ENCODE measurements around the gene ECE1.

The ECE1 gene

DNA sequence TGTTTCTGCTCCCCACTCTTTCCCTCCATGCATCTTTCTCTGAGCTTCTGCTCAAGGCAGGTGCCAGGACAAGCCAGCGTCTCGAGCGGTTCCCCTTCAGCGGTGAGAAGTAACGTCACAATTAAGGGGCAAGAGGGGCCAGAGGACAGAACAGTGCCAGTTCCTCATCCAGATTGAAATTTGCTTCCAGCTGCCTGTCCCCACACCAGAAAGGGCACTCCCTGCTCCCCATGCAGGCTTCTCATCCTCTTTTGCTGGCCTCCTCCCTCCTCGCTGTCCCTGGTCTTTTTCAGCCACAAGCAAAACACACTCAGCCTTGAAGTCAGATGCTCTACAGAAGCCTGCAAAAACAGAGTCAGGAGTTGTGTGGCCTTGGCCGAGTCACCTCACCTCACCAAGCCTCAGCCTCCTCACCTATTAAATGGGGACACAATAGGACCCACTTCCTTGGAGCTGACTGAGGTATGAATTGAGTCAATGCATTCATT, 35.0 kb upstream of the ECE1 start:
- DNase-seq, result peak; percentile 43

DNA sequence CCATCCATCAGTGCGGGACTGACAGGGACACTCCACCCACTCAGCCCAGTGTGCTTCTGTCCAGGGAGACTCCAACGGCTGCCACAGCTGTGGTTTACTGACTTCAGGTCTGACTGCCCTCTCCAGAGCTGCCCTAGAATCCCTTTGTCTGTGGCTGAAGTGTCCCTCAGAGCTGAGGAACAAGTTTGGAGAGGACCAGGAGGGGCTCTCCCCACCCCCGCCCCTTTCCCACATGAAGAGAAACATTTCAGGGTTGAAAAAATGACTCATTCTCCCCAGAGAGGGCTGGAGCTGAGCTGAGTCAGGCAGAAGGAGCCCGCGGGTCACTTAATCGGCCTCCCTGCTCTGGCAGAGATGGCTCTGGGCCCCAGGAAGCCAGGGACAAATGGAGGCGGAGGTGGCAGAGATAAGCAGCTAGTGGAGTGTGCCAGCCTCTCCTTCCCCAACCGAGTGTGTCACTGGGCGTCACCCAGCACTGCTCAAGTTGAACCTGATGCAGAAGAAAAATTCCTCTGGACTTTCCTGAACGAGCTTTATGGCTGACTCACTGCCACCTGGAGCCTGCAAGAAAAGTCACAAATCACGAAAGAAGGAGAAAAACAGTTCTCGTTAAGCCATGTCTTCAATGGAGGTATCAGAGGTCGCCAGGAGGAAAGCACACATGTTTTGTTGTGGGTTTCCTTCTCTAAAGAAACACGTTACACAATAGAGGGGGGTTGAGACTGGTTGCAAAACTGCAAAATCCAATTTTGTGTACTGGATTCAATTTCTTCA, 34.3 kb upstream of the ECE1 start:
- peak; percentile 67 to 87 for DNase-seq

DNA sequence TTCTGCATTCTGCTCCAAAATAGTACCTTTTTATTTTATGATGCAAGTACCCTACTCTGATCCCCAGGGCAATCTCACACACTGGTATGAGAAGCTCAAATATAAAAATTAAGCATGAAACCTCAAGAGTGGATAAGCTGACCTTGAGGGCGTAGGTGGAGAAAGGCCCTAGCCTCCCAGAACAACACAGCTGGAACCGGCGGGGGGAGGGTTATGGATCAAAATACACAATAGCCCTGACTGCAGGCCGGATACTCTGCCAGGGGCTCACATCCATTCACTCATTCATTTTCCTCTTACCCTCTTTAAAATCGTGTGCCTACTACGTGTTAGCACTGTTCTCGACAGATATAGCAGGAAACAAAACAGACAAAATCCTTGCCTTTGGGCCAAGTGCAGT, 32.8 kb upstream of the ECE1 start:
- DNase-seq, result no peak

DNA sequence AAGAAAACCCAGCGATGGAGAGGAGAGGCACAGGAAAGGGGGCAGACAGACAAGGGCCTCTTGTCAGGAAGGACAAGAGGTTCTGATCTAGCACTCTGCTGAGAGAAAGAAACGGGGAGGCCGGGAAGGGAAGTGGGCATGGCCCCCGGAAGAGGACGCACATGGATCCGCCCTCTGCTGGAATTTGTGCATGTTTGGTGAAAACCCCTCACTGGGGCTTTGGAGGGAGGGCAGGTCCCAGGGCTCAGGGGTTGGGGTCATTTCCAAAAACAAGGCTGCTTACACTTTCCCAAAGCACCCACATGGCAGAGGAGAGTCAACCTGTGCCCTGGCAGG, 32.4 kb upstream of the ECE1 start:
- DNase-seq, result no peak

DNA sequence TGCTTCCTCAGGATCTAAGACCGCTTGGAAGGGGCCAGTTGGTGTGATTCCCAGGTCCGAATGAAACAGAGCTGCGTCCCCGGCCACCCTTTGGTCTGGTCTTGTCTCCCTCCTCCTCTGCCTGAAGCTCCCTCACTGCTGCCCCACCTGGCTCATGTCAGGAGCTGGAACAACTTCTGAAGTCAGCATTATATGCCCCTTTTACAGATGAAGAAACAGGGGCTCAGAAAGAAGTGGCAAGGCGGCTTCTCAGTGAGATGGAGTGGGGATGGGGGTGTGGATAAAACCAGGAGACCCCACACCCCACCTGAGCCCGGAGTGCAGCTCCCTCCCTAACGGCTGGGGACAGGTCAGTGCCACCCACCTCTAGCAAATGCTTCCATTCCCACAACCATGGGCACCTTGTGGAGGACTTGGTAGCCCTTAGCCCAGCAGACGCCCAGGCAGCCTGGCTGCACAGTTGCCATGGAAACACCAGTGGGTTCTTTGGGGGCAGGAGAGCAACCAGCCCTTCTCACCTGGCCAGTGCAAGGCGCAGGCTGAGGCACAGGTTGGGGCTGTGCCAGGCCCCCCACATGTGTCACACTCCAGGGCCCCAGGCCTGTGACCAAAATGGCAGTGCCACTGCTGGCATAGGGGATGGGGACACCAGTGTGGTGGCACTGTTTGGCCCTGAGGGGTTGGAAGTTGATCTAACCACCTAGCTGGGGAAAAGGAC, 31.9 kb upstream of the ECE1 start:
- no peak for DNase-seq

DNA sequence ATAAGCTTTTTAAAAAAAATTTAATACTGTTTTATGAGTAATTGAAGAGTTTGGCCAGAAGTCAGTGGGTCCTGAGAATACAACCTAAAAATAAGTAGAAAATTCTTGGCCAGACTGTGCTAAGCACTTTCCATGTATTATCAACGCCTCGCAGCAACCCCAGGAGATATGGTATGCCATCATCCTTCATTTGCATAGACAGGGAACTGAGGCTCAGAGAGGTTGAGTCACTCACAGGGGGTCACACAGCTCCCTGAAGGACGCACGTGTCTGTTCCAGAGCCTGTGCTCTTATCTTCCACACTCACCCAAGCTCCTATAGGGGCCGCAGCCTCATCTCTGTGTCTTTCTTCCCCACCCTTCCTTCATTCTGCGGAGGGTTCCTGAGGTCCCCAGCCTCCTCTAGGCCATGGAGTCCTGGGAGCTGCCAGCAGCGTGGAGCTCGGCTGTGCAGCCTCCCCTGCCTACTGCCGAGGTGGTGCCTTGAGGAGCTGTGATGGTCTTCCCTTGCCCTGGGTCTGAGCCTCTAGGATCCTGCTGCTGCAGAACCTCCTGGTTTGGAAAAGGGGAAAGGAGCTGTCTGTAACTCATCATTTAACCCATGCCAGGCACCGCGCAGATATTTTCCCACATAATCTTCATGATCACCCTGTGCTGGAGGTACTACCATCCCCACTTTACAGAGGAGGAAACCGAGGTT, 30.3 kb upstream of the ECE1 start:
- no peak for DNase-seq

DNA sequence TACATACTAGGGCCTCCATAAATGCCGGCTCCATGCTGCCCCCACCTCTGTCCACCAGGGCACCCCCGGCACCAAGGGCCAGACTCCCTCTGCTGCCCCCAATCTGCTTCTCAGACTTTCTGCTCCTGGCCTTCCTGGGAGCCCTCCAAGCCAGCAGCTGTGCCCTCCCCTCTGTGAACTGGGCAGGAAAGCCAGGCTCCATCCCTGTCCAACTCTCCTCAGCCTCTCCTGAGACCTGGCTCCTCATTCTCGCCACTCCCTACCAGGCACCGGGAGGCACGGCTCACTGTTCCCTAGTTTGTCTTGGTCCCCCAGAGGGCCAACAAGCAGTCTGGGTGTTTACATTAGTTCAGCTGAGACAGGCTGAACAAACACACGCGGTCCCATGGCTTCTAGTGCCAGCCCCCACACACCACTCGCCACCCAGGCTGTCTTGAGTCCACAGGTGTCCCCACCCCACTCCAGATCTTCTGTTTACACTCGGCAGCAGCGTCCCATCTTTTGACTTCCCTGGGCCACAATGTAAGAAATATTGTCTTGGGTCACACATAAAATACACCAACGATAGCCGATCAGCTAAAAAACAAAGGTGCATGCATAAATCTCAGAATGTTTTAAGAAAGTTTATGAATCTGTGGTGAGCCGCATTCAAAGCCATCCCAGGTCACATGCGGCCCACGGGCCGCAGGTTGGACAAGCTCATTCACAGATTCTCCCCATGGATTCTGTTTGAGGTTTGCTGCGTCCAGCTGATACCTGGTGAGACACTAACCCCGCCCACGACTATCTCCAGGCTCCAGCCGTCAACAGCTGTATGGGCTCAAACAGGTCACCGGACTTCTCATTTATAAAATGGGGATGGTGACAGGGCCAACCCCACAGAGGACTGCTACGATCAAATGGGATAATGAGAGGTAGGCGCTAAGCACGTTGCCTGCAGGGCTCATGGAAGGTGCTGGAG, 29.5 kb upstream of the ECE1 start:
- no peak for DNase-seq

DNA sequence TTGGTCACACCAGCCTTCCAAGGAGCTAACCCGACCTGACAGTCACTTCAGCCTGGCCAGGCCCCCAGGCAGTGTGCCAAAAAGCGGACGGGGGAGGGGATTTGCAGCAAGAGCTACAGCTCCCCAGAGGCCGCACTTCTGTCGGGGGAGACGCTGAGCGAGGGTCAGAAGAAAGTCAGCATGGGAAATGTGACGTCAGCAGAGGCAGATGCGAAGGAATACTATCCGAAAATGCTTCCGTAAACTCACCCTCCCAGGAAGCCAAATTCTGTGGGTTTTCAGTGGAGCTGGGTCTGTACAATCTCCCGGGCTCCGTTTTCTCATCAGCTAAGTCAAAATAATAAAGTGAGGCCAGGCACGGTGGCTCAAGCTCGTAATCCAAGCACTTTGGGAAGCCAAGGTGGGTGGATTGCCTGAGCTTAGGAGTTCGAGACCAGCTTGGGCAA, 28.5 kb upstream of the ECE1 start:
- DNase-seq, result no peak

DNA sequence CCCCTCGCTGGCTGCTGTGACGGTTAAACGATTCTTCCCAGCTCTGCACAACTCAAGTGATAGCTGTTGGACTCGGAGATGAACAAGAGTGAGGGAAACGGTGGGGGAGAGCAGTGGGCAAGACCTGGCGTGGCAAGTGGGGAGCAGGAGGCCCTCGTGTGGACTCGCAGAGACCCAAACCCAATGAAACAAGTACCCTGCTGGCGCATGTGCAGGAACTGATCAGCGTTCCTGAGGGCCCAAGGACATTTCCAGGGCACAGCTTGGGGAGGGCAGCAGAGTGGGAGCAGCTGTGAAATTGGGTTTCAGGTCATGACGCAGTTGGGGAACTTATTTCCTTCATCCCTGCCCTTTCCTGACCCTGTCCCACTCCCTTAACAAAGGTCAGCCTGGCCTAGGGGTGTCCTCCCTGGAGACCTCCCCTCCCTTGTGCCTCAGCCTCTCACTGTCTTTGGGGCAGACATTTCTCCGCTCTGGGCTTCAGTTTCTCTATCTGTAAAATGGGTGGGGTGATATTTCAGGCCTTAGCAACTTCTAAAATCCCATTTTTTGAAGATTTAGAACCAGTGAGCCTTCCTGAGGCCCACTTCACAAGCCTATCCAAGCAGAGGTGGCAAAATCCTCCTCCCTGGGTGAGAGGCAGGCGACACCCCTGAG, 27.9 kb upstream of the ECE1 start:
- DNase-seq, result no peak

DNA sequence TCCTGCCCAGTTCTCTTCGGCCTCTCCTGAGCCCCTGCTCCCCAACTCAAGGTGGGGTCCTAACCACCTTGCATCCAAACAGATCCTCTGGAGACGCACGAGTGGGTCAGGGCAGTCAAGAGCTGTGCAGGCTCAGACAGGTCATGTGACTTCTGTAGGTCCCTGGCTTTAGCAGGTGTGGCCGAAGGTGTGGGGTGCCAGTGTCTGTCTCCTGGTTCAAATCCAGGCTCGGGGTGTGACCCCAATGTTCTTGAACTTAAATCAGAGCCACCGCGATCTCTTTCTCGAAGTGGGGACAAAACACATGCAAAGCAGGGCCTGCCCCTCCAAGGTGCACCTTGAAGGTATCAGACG, 27.4 kb upstream of the ECE1 start:
- no peak for DNase-seq

DNA sequence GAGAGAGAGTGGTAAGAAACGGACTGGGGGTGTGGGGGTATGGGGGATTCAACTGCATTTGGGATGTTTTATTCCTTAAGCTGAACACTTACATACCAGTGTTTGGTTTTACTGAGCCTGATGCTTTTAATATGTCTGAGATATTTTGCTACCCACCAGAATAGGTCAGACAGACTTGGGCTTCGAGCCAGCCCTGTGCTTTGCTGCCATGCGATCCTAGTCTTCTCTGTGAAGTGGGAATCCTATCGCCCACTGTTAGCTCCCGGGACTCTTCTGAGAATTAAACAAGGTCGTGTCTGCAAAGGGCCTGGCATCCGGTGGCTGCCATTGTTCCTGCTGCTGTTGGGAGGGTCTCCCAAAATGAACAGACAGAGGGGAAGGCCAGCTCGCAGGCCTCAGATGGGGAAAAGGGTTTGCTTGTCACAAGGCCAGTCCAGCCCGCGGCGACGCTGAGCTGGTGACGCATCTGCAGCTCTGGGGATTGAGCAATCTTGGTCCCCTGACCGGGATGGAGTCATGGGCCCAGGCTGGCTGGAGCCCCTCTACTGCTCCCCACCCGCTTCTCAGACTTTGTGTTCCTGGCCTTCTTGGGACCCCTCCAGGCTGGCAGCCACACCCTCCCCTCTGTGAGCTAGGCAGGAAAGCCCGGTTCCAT, 26.9 kb upstream of the ECE1 start:
- peak; percentile 78 to 90 for DNase-seq

DNA sequence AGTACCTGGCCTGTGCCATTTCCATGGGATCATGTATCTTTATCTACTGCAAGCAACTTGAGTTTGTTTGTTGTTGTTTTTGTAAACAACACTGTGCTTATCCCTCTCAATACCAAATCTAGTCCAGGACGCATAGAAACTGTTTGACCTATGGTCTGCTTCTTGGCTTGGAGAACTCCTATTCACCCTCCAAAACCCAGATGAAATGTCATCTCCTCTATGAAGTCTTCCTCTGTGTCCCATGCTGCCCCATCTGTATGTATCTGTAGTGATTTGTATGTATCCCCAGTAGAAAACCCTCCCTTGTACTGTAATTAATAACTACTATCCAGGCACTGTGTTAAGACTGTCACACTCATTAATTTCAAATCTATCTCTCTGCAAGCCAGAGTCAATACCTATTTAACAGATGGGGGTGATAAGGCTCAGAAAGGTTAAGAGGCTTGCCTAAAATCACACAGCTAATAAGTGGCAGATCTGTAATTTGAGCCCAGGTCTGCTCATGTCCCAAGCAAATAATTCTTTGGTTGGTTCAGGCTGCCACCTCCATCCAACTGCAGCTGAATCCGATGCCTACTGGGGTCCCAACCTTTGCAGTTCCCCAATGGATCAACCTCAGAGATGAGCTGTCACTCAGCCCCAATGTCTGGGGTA, 24.6 kb upstream of the ECE1 start:
- no peak for DNase-seq

DNA sequence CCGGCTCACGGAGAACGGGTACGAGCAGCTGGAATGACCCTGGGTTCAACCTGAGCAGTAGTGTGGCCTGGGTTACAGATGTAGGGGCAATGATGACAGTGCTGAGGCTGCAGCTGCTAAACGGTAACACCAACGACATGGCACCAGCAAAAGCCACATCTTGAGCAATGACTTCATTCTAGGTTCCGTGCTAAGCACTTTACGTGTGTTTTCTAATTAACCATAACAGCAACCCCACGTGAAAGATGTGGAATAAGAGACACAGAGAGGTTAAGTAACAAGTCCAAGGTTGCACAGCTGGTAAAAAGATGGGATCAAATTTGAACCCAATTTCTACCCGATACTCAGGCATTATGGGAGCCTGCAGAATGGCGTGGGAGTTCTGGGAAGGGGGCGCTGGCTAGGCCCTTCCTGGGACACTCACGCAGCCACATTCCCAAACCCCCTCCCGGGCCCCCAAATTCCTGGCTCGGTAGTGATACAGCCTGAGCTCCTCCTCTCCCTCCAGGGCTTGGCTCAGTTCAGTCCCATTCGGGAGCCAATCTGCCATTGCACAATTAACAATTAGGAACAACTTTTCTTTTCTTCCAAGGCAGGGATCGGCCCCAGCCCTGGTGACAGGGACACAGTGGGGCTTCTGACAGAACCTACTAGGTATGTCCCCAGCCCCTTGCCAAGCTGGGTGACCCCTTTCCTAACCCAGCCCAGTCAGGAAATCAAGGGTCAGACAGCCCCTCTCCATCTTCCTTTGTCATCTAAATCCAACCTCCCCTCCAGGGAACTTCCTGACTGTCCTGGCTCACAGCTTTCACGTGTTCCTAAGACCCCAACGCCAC, 23.8 kb upstream of the ECE1 start:
- DNase-seq, result no peak

DNA sequence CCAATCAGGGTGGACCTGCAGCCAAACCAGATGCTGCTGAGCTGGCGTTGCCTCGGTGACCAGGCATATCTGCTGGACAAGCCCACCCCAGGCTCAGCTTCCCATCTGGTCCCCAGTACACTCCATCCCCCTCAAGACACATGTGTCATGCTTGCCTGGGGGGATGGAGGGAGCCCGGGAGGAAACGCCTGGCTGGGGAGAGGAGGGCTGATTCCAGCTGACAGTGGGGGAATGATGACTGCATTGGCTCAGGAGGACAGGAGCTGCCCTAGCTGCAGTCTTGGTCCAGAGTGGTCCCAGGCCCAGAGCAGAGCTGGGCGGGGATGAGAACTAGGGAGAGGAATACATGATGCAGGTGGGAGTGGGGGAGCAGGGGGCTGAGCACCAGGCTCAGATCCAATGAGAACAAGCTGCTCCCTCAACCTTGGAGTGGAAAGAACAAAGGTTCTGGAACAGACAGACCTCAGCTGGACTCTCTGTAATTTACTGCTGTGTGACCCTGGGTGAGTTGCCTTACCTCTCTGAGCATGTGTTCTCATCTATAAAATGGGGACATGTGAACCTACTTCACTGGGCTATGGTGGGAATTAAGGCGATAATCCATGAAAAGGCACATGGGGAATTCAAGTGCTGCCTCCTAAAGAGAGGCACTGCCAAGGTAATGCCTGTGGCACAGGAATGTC, 23.1 kb upstream of the ECE1 start:
- no peak for DNase-seq

DNA sequence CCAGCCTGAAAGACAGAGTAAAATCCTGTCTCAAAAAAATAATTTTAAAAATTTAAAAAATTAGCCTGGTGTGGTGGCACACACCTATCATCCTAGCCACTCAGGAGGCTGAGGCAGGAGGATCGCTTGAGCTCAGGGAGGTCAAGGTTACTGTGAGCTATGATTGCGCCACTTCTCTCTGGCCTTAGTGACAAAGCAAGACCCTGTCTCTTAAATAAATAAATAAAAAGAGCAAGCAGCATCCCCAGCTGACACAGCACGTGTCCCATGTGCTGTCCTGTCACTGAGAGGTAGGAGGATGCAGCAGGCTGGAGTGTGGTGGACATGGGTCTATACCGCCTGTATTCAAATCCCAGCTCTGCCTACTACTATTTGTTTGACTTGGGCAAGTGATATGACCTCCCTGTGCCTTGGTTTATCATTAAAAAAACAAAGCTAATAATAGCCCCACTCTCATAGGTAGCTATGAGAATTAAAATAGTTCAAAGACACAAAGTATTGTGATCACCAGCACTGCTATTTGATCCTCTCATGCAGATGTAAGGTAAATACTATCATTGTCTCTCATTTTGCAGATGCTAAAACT, 22.2 kb upstream of the ECE1 start:
- DNase-seq, result no peak

DNA sequence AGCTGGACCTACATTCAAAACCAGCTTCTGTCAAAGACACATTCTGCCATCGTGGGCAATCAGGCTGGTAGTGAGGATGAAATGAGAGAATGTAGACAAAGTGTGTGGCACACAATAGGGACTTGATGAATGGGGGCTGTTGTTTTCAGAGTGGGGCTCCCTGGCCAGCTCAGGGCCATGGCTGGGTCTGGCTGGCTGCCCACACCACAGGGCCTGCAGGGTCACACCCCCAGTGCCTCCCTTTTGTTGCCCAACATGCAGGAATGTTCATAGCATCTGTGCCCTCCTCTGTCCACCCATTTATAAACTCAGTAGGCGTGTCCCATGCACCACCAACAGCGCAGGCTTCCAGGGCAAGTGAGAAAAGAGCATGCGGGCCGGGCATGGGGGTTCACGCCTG, 20.8 kb upstream of the ECE1 start:
- no peak for DNase-seq

DNA sequence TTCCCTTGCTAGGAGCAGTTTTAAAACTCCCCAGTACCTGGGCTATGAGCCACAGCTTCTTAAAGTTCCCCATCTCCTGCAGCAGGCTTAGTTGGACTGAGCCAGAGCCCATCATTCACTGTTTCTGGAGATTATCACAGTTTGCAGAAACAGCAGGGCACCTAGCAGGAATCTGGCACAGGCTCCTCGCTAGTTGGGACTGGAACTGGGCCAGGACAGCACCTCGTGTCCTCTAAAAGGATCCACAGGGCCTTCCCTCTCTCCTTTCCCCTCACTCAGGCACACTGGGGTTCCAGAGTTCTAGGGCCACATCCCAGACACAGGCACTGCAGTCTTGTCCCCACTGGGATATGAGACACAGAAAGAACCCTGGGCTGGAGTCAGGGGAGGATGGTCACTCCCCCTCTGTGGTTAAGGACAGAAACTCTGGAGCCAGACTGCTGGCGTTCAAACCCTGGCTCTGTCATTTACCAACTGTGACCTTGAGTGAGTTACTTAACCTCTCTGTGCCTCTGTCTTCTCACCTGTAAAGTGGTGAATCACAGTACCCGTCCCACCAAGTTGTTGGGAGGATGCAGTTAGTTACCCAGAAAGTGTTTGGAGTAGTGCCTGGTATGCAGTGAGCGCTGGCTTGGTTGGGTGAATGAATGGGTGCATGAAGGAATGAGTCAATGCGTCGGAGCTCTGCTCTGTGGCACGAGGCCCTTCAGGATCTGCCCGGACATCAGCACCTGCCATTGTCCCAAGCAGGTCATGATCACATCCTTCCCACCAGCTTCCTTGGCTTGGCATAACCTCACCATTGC, 18.8 kb upstream of the ECE1 start:
- DNase-seq, result no peak

DNA sequence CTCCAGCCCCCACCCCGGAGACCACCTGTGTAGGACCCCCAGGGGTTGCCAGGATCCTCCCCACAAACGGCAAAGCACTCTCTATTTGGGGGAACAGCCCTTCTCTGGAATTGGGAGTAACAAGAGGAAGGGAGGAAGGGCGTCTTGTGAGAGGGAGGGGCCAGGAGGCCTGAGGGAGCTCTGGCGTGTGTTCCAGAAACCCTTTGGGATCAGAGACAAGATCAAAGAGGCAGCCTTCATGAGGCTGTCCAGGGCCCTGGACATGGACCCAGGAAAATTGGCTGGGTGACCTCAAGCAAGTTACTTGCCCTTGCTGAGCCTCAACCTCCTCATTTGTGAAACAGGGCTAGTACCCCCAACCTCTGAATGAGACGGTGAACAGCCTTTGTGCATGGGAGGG, 18.1 kb upstream of the ECE1 start:
- no peak for DNase-seq

All from inflammatory macrophage (primary cell).